ENCODE measurements around the gene TNPO3.

The TNPO3 gene

GRCh38 chr7:129054438-129055293 is at the start of gene TNPO3:
TSS of gene TNPO3 (minus strand) at chr7:129055111. CDS start at chr7:129054770, 341 bp downstream.
- peak; percentile 90 for DNase-seq

GRCh38 chr7:129103561-129104324 is 48.8 kb upstream of the TNPO3 start:
- DNase-seq: no peak

GRCh38 chr7:129101746-129102145 is 46.8 kb upstream of the TNPO3 start:
- no peak for DNase-seq

DNA sequence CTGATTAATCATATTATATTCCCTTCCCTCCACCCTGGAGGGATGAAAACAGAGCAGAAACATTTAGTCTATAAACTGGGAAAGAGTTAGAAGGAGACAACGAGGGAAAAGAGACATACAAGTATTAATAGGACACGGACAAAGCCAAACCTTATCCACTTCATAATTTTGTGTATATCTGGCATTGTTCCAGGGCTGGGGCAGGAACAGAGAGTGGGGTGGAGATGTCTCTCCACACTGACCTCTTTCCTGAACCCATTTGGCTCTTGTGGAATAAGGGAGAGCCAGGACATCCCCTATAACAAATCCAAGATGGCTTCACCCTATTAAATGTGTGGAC is 45.9 kb upstream of the TNPO3 start:
- no peak for DNase-seq

- no peak for DNase-seq
Measured at GRCh38 chr7:129098409-129099084, 43.6 kb upstream of the TNPO3 start.

GRCh38 chr7:129095258-129095657 is 40.3 kb upstream of the TNPO3 start:
- DNase-seq: peak; percentile 25

- DNase-seq: no peak
Measured at GRCh38 chr7:129094501-129094900, 39.6 kb upstream of the TNPO3 start.

DNA sequence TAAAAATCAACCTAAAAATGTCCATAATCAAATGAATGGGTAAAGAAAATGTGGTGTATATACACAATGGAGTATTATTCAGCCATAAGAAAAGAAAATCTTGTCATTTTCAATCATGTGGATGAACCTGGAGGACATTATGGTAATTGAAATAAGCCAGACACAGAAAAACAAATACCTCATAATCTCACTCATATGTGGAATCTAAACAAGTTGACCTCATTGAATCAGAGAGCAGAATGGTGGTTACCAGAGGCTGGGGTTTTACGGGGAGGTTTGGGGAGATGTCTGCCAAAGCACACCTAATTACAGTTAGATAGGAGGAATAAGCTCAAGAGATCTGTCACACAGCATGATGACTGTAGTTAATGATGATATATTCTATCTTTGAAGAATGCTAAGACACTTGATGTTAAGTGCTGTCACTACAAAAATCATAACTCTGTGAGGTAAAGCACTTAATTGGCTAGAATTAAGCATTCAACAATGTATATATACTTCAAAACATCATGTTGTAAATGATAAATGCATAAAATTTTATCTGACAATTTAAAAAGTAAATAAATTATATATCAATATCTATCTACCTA is 39.1 kb upstream of the TNPO3 start:
- DNase-seq: no peak

DNA sequence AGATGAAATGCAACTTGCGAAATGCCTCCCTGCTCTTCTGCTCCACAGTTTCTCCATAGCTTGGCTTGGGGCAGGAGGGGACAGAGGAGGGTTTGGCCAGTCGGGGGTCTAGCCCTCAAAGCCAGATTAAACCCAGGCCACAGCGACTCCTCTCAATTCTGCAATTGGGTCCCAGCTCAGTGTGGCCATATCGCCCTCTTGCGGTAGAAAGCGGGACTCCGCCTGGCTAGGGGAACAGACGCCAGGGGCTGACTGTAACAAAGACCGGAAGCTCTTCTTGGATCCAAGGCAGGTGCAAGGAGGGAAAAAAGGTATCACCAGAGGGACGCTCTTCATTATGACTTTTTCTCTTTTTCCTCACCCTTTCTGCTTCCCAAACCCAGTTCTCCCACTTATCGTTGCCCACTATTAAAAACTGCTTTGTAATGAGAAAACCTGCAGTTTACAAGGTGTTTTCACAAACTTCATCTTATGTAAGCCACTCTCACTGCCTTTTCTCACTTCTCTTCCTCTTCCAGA is 36.6 kb upstream of the TNPO3 start:
- DNase-seq: peak; percentile 86

- DNase-seq: no peak
Measured at GRCh38 chr7:129090300-129090907, 35.5 kb upstream of the TNPO3 start.

DNA sequence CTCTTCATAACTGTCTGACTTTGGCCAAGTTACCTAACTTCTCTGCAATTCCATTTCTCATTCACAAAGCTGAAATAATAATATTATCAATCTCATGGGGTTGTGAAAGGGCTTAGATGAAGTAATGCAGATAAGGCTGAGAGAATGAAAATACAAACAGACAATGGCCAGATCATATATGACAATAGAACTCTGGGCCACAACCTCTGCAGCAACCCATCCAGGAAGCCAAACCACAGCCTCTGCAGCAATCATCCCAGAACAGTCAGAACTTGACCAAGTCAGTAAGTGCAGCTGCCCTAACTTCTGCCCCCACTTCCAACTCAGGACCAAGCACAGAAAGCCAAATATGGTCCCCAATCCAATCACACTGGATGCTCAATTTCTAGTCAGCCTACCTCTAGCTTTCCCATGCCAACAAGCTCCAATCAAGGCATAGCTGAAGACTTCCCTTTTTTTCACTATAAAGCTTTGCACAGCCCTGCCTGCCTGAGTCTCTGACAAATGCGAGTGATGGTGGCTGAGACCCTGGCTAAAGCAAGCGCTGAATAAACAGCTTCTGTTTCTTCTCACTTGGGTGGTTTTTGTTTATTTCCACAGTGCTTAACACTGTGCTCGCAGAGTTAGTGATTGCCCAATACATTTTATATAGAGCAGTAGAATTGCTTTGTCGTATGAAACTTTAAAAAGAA is 34.8 kb upstream of the TNPO3 start:
- DNase-seq: no peak

DNA sequence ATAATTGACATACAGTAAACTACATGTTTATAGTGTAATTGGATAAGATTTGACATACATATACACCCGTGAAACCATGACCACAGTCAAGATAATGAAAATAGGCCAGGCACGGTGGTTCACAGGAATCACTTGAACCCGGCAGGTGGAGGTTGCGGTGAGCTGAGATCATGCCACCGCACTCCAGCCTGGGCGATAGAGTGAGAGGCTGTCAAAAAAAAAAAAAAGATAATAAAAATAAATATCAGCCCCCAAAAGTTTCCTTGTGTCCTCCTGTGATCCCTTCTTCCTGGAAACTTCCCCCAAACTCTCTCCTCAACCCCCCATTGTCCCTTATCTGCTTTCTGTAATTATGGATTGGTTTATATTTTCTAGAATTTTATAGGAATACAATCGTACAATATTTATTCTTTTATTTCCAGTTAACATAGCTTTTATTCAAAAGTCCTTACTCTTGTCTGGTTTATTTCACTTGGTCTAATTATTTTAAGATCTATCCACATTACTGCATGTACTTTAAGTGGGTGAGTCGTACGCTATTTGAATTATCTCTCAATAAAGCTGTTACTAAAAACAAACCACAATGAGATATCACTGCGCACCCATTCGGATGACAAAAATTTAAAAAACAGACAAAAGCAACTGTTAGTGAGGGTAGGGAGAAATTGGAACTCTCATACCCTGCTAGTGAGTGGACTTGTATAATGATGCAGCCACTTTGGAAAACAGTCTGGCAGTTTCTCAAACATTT is 30.1 kb upstream of the TNPO3 start:
- DNase-seq: no peak

DNA sequence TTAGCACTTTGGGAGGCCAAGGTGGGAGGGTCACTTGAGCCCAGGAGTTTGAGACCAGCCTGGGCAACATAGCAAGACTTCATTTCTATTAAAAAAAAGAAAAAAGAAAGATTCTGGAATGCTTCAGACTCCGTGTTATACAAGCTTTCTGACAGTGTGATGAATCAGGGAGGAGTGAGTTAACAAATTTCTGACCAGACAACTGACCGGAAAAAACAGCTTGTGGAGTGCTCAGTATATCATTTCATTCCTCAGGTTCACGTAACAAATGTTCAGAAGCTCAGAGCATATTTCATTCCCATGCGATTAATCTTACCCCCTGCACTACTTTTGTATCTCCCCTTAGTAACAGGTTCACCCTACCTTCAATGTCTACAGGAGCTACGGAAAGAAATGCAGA is 28.6 kb upstream of the TNPO3 start:
- DNase-seq: no peak

- DNase-seq: no peak
Measured at GRCh38 chr7:129078455-129078854, 23.5 kb upstream of the TNPO3 start.

DNA sequence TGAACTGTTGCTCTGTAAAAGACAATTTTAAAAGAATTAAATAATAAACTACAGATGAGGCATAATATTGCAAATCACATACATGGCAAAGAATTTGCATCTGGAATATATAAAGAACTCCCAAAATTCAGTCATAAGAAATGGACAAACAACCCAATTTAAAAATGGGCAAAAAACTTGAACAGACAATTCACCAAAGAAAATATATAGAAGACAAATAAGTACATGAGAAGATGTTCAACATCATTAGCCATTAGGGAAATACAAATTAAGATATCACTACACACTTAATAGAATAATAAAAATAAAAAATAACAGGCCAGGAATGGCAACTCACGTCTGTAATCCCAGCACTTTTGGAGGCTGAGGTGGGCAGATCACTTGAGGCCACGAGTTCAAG is 22.0 kb upstream of the TNPO3 start:
- no peak for DNase-seq

- no peak for DNase-seq
Measured at GRCh38 chr7:129074994-129075393, 20.1 kb upstream of the TNPO3 start.

DNA sequence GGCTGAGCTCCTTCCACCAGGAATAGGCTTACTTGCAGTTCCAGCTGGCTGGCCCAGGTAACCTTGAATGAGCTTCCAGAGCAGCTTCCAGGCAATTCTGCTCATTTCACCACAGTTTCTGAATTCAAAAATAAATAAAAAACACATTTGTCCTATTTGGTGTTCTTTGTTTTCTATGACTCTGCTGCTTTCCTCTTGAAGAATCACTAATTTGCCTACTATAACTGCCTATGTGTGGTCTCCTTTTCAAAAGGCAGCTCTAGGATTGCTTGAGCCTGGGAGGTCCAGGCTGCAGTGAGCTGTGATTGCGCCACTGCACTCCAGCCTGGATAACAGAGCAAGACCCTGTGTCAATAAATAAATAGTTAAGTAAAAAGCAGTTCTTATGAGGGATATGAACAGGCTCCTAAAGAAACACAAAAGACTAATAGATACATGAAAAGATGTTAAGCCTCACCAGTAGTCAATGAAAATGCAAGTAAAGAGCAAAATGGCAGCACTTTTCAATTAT is 19.5 kb upstream of the TNPO3 start:
- DNase-seq: no peak

- no peak for DNase-seq
Measured at GRCh38 chr7:129073738-129074137, 18.8 kb upstream of the TNPO3 start.

DNA sequence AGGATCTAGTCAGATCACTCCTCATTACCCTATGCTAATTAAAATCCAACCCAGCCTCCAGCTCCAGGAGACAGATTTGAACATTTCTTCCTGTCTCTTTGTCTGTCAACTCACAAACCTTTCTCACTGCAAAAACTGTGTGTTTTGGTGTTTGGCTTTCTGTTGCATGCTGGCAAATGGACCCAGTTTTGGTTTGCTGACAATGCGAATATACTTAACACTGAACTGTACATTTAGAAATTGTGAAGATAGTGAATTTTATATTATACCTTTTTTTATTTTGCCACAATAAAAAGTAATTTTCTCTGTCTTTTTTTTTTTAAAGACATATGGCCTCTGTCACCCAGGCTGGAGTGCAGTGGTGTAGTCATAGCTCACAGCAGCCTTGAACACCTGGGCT is 18.3 kb upstream of the TNPO3 start:
- DNase-seq: no peak

GRCh38 chr7:129072479-129073011 is 17.6 kb upstream of the TNPO3 start:
- DNase-seq: no peak

GRCh38 chr7:129069021-129069420 is 14.1 kb upstream of the TNPO3 start:
- DNase-seq: no peak

Measured in CD4-positive, alpha-beta T cell treated with Interleukin-10 for 1 hour (primary cell).